ENCODE data around the gene GRM2.

Gene GRM2

GRCh38 chr3:51759203-51759602 lies 52.3 kb downstream of the GRM2 start:
- CTCF ChIA-PET: no interaction called here
- POLR2A ChIA-PET: no interaction called here
- no peak for DNase-seq (ENCODE audit: extremely low spot score)
- no peak for TF ChIP-seq CTCF (IDR thresholded peaks at IDR 0.05; ENCODE audit: control extremely low read depth, extremely low read depth, low read depth, missing control alignments)

Data from GM10248 (cell line).